Measurements from ENCODE around the gene NF2.

Gene NF2

GRCh38 chr22:29633514-29634312 lies 30.3 kb downstream of the NF2 start:
- DNase-seq, result no peak

GRCh38 chr22:29634847-29635246 lies 31.4 kb downstream of the NF2 start:
- no peak for DNase-seq

GRCh38 chr22:29635734-29636357 lies 32.4 kb downstream of the NF2 start:
- DNase-seq, result no peak

GRCh38 chr22:29636751-29637150 lies 33.3 kb downstream of the NF2 start:
- no peak for DNase-seq

- DNase-seq, result no peak
These were observed 33.7 kb downstream of the NF2 start for GRCh38 chr22:29637181-29637580.

GRCh38 chr22:29638678-29639077 lies 35.2 kb downstream of the NF2 start:
- no peak for DNase-seq

GRCh38 chr22:29639096-29639495 lies 35.7 kb downstream of the NF2 start:
- DNase-seq, result no peak

- no peak for DNase-seq
These were observed 37.7 kb downstream of the NF2 start for GRCh38 chr22:29641042-29641699.

- DNase-seq, result no peak
These were observed 38.4 kb downstream of the NF2 start for GRCh38 chr22:29641700-29642330.

GRCh38 chr22:29642694-29643093 lies 39.3 kb downstream of the NF2 start:
- DNase-seq, result no peak

GRCh38 chr22:29647954-29648737 lies 44.7 kb downstream of the NF2 start:
- DNase-seq, result no peak

GRCh38 chr22:29650370-29650769 lies 46.9 kb downstream of the NF2 start:
- DNase-seq, result no peak

- no peak for DNase-seq
These were observed 48.2 kb downstream of the NF2 start for GRCh38 chr22:29651652-29652051.

GRCh38 chr22:29654420-29654819 lies 51.0 kb downstream of the NF2 start:
- no peak for DNase-seq

GRCh38 chr22:29654882-29655281 lies 51.4 kb downstream of the NF2 start:
- no peak for DNase-seq

GRCh38 chr22:29658176-29658575 lies 54.7 kb downstream of the NF2 start:
- no peak for DNase-seq

GRCh38 chr22:29660021-29660420 lies 56.6 kb downstream of the NF2 start:
- DNase-seq, result no peak

- no peak for DNase-seq
These were observed 57.9 kb downstream of the NF2 start for GRCh38 chr22:29661336-29661735.

GRCh38 chr22:29663180-29663821 lies 59.9 kb downstream of the NF2 start:
- no peak for DNase-seq

GRCh38 chr22:29665486-29665885 lies 62.1 kb downstream of the NF2 start:
- no peak for DNase-seq

GRCh38 chr22:29668673-29669072 lies 65.2 kb downstream of the NF2 start:
- DNase-seq, result no peak

- no peak for DNase-seq
These were observed 67.2 kb downstream of the NF2 start for GRCh38 chr22:29670626-29671025.
